ENCODE data around the gene CCT8L2.
"Not testable (repeated sequence)": the region's sequence is repeated elsewhere in the genome, so short reads cannot be mapped to it uniquely, and the experiment has no call there.

The CCT8L2 gene

DNA sequence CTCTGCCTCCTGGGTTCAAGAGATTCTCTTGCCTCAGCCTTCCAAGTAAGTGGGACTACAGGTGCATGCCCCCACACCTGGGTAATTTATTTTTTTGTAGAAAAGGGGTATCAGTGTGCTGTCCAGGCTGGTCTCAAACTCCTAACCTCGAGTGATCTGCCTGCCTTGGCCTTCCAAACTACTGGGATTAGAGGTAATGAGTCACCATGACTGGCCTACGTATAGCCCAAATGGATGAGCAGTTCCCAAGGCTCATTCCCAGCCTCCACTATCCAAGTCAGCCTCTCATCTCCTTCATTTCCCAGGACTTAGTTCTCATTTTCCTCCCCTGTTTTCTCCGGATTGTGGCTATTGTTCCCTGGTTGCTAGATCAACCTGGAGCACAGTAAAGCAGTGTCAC is 5.6 kb downstream of the CCT8L2 start:
- H3K36me3 ChIP-seq (ENCODE audit: control insufficient read depth, insufficient read depth, low read length), result no peaks in the 10 kb centered on the region

DNA sequence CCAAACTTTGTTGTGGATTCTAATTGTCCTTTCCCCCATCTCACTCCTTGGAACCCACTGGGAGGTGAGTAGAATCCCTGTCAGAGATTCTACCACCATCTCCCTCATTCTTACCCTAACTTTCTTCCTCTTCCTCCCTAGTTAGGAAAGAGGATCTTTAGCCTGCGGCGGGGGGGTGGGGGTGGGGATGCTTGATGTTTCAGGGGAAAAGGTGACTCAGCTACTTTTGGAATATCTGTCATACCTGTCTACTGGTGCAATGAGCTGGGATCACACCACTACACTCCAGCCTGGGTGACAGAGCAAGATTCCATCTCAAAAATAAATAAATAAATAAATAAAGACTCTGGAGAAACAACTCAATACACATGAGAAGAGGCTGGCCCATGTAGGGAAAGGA is 6.4 kb downstream of the CCT8L2 start:
- Histone ChIP-seq H3K79me2 (no peaks in the 10 kb centered on the region), H2AFZ (no peak overlapping the region), H3K27me3 (ENCODE audit: control insufficient read depth, insufficient read depth, low read length) (no peaks in the 10 kb centered on the region), H3K4me1 (no peaks in the 10 kb centered on the region), H3K9me3 (ENCODE audit: control insufficient read depth, low read length) (no peaks in the 10 kb centered on the region), H3K4me2 (ENCODE audit: low read length) (no peak overlapping the region), H3K9ac (no peak overlapping the region), H3K4me3 (ENCODE audit: low read depth, low read length) (no peak overlapping the region), H3K27ac (no peak overlapping the region), H3K36me3 (ENCODE audit: control insufficient read depth, insufficient read depth, low read length) (no peaks in the 10 kb centered on the region)
- TF ChIP-seq CTCF (IDR thresholded peaks at IDR 0.05), result no peak

More for the DNA sequence above, 5.6 kb downstream of the CCT8L2 start:
- no peak overlapping the region for H3K9ac ChIP-seq
- TF ChIP-seq CTCF (IDR thresholded peaks at IDR 0.05), result no peak
- no peaks in the 10 kb centered on the region for H3K9me3 ChIP-seq (ENCODE audit: control insufficient read depth, low read length)
- H3K27me3 ChIP-seq (ENCODE audit: control insufficient read depth, insufficient read depth, low read length), result no peaks in the 10 kb centered on the region
- H3K4me3 ChIP-seq (ENCODE audit: low read depth, low read length), result no peak overlapping the region
- no peaks in the 10 kb centered on the region for H3K79me2 ChIP-seq
- H3K4me2 ChIP-seq (ENCODE audit: low read length), result no peak overlapping the region
- no peak overlapping the region for H2AFZ ChIP-seq
- no peaks in the 10 kb centered on the region for H3K4me1 ChIP-seq
- H3K27ac ChIP-seq, result no peak overlapping the region

- H3K4me3 ChIP-seq (ENCODE audit: low read depth, low read length); H3K4me2 ChIP-seq (ENCODE audit: low read length); H3K9me3 ChIP-seq (ENCODE audit: control insufficient read depth, low read length); H3K4me1 ChIP-seq; H3K79me2 ChIP-seq; H3K9ac ChIP-seq; H3K27ac ChIP-seq; H3K27me3 ChIP-seq (ENCODE audit: control insufficient read depth, insufficient read depth, low read length); H2AFZ ChIP-seq; H3K36me3 ChIP-seq (ENCODE audit: control insufficient read depth, insufficient read depth, low read length): not testable (repeated sequence)
These were observed 11.7 kb downstream of the CCT8L2 start for GRCh38 chr22:16580872-16581271.

- H2AFZ ChIP-seq; H3K4me2 ChIP-seq (ENCODE audit: low read length); H3K9me3 ChIP-seq (ENCODE audit: control insufficient read depth, low read length); H3K4me1 ChIP-seq; H3K36me3 ChIP-seq (ENCODE audit: control insufficient read depth, insufficient read depth, low read length); H3K79me2 ChIP-seq; H3K9ac ChIP-seq; H3K4me3 ChIP-seq (ENCODE audit: low read depth, low read length); H3K27ac ChIP-seq; H3K27me3 ChIP-seq (ENCODE audit: control insufficient read depth, insufficient read depth, low read length): not testable (repeated sequence)
These were observed 23.3 kb downstream of the CCT8L2 start for GRCh38 chr22:16569240-16569834.

- no peak overlapping the region for H3K27ac ChIP-seq
- no peaks in the 10 kb centered on the region for H3K36me3 ChIP-seq (ENCODE audit: control insufficient read depth, insufficient read depth, low read length)
- no peak overlapping the region for H3K9ac ChIP-seq
- no peaks in the 10 kb centered on the region for H3K4me1 ChIP-seq
- no peak for TF ChIP-seq CTCF (IDR thresholded peaks at IDR 0.05)
- no peaks in the 10 kb centered on the region for H3K9me3 ChIP-seq (ENCODE audit: control insufficient read depth, low read length)
- no peak overlapping the region for H2AFZ ChIP-seq
- no peak overlapping the region for H3K4me3 ChIP-seq (ENCODE audit: low read depth, low read length)
- no peaks in the 10 kb centered on the region for H3K27me3 ChIP-seq (ENCODE audit: control insufficient read depth, insufficient read depth, low read length)
- H3K79me2 ChIP-seq, result no peaks in the 10 kb centered on the region
- no peak overlapping the region for H3K4me2 ChIP-seq (ENCODE audit: low read length)
These were observed 24.2 kb downstream of the CCT8L2 start for GRCh38 chr22:16568425-16568758.

GRCh38 chr22:16567617-16568424 is 24.8 kb downstream of the CCT8L2 start:
- H3K4me2 ChIP-seq (ENCODE audit: low read length); H3K9me3 ChIP-seq (ENCODE audit: control insufficient read depth, low read length): not testable (repeated sequence)

GRCh38 chr22:16566421-16567151 is 26.0 kb downstream of the CCT8L2 start:
- not testable (repeated sequence) for H3K9ac ChIP-seq; H3K9me3 ChIP-seq (ENCODE audit: control insufficient read depth, low read length); H3K4me2 ChIP-seq (ENCODE audit: low read length); H3K27ac ChIP-seq; H3K4me3 ChIP-seq (ENCODE audit: low read depth, low read length); H3K79me2 ChIP-seq; H2AFZ ChIP-seq; H3K27me3 ChIP-seq (ENCODE audit: control insufficient read depth, insufficient read depth, low read length); H3K36me3 ChIP-seq (ENCODE audit: control insufficient read depth, insufficient read depth, low read length); H3K4me1 ChIP-seq

More at GRCh38 chr22:16567617-16568424, 24.8 kb downstream of the CCT8L2 start:
- H3K4me1 ChIP-seq; H3K27me3 ChIP-seq (ENCODE audit: control insufficient read depth, insufficient read depth, low read length); H3K4me3 ChIP-seq (ENCODE audit: low read depth, low read length); H3K79me2 ChIP-seq; H3K36me3 ChIP-seq (ENCODE audit: control insufficient read depth, insufficient read depth, low read length); H3K9ac ChIP-seq; H3K27ac ChIP-seq; H2AFZ ChIP-seq: not testable (repeated sequence)

- not testable (repeated sequence) for H3K4me2 ChIP-seq (ENCODE audit: low read length); H3K36me3 ChIP-seq (ENCODE audit: control insufficient read depth, insufficient read depth, low read length); H3K27ac ChIP-seq; H3K79me2 ChIP-seq; H3K4me1 ChIP-seq; H3K4me3 ChIP-seq (ENCODE audit: low read depth, low read length); H3K27me3 ChIP-seq (ENCODE audit: control insufficient read depth, insufficient read depth, low read length); H3K9ac ChIP-seq; H2AFZ ChIP-seq; H3K9me3 ChIP-seq (ENCODE audit: control insufficient read depth, low read length)
These were observed 26.8 kb downstream of the CCT8L2 start for GRCh38 chr22:16565585-16566420.
